ENCODE results near the gene GPN2. TPM values are rescaled to one million over a fixed set of nuclear protein-coding genes. Genes with fewer than 3 reads are reported as not detected.

The GPN2 gene
- total and polyA plus RNA-seq, 2 of the 4 experiments (the other 2 are of a cell fraction) = 15.4 to 22.2 TPM

DNA sequence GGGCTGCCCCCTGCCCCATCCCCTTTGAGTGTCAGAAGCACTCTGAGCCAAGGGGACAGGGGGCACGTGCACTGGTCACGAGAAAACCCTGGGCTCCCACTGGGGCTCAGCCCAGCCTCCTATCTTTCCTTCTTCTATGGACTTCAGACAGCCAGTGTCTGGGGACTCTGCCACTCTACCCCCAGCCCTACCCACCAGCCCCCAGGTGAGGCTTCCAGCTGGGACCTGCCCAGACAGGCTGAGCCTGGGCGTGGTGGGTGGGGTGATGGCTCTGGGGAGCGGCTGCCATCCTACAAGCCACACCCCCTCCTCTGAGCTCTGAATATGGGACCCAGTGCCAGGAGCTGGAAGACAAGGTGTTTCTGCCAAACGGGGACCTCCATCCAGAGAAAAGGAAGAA lies 35.2 kb downstream of the GPN2 start:
- POLR2A ChIA-PET (ENCODE audit: unreplicated experiment) = no interaction called here

More for the DNA sequence above, 35.2 kb downstream of the GPN2 start:
- H2AK9ac ChIP-seq (replicated peaks; ENCODE audit: low read depth, low read length, poor library complexity) = no peak overlapping the region
- no peak overlapping the region for H4K5ac ChIP-seq (ENCODE audit: low read depth, low read length)
- no peak overlapping the region for H3K14ac ChIP-seq (replicated peaks; ENCODE audit: low read depth, low read length)
- H4K8ac ChIP-seq (ENCODE audit: low read depth in 2 of 2, low read length in 2 of 2) = no peak overlapping the region
- no peak overlapping the region for H2BK120ac ChIP-seq (ENCODE audit: low read depth, low read length)
- H3K79me1 ChIP-seq (ENCODE audit: low read depth in 1 of 2, low read length in 2 of 2) = 0 out of 4 replicates have a peak, but pooled peaks cover 0 to 2% of the 10 kb centered on the region in 2 experiments
- no peak overlapping the region for H2AFZ ChIP-seq (replicated peaks; ENCODE audit: low read length, poor library complexity)
- H3K9me1 ChIP-seq (ENCODE audit: insufficient read depth, low read length) = no peaks in the 10 kb centered on the region
- no peaks in the 10 kb centered on the region for H3K27me3 ChIP-seq (ENCODE audit: control insufficient read depth, insufficient read depth, low read length)
- CTCF ChIA-PET = interaction anchor here (1.0 kb wide), 1 partner anchor 13 kb away, joined by 3 read pairs; no protein-coding TSS in a partner anchor
- H3K9ac ChIP-seq (ENCODE audit: low read depth, low read length) = no peak overlapping the region
- no peak overlapping the region for H3K4ac ChIP-seq (ENCODE audit: low read depth, low read length)
- H3K27ac ChIP-seq (ENCODE audit: insufficient read depth, low read length) = no peak overlapping the region
- no peak overlapping the region for H2BK5ac ChIP-seq (ENCODE audit: low read depth, low read length, poor library complexity, severe bottlenecking)
- in situ Hi-C loops (cut with MboI; ENCODE audit: low sequenced_read_pairs) = no loop called here
- intact Hi-C loops (cut with micrococcal nuclease) = no loop called here
- no peak for TF ChIP-seq MXI1 (IDR thresholded peaks at IDR 0.05; ENCODE audit: borderline replicate concordance, low read depth, low read length)
- TF ChIP-seq FOS (IDR thresholded peaks at IDR 0.05; ENCODE audit: low read depth, low read length) = no peak
- TF ChIP-seq, protein P1, sequence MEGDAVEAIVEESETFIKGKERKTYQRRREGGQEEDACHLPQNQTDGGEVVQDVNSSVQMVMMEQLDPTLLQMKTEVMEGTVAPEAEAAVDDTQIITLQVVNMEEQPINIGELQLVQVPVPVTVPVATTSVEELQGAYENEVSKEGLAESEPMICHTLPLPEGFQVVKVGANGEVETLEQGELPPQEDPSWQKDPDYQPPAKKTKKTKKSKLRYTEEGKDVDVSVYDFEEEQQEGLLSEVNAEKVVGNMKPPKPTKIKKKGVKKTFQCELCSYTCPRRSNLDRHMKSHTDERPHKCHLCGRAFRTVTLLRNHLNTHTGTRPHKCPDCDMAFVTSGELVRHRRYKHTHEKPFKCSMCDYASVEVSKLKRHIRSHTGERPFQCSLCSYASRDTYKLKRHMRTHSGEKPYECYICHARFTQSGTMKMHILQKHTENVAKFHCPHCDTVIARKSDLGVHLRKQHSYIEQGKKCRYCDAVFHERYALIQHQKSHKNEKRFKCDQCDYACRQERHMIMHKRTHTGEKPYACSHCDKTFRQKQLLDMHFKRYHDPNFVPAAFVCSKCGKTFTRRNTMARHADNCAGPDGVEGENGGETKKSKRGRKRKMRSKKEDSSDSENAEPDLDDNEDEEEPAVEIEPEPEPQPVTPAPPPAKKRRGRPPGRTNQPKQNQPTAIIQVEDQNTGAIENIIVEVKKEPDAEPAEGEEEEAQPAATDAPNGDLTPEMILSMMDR (conservative IDR thresholded peaks at IDR 0.05; ENCODE audit: low read depth, low read length) = no peak
- no peak for TF ChIP-seq MAZ (IDR thresholded peaks at IDR 0.05; ENCODE audit: borderline replicate concordance, low read depth, low read length)
- no peak for TF ChIP-seq CEBPB (IDR thresholded peaks at IDR 0.05; ENCODE audit: low read depth, low read length)
- TF ChIP-seq SMC3 (IDR thresholded peaks at IDR 0.05; ENCODE audit: low read depth, low read length) = no peak
- TF ChIP-seq MAFK (IDR thresholded peaks at IDR 0.05; ENCODE audit: low read depth, low read length) = no peak
- TF ChIP-seq NFE2L2 (IDR thresholded peaks at IDR 0.05; ENCODE audit: low read depth, low read length) = no peak
- no peak for TF ChIP-seq CHD1 (IDR thresholded peaks at IDR 0.05; ENCODE audit: low read depth, low read length)
- no peak for TF ChIP-seq RFX5 (IDR thresholded peaks at IDR 0.05; ENCODE audit: low read depth, low read length)
- TF ChIP-seq RAD21 (IDR thresholded peaks at IDR 0.05; ENCODE audit: low read length) = no peak
- no peak for TF ChIP-seq RCOR1 (IDR thresholded peaks at IDR 0.05; ENCODE audit: insufficient replicate concordance, low read length)
- TF ChIP-seq, protein P2, sequence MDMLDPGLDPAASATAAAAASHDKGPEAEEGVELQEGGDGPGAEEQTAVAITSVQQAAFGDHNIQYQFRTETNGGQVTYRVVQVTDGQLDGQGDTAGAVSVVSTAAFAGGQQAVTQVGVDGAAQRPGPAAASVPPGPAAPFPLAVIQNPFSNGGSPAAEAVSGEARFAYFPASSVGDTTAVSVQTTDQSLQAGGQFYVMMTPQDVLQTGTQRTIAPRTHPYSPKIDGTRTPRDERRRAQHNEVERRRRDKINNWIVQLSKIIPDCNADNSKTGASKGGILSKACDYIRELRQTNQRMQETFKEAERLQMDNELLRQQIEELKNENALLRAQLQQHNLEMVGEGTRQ (IDR thresholded peaks at IDR 0.05; ENCODE audit: low read depth, low read length) = no peak
- TF ChIP-seq, protein P3, sequence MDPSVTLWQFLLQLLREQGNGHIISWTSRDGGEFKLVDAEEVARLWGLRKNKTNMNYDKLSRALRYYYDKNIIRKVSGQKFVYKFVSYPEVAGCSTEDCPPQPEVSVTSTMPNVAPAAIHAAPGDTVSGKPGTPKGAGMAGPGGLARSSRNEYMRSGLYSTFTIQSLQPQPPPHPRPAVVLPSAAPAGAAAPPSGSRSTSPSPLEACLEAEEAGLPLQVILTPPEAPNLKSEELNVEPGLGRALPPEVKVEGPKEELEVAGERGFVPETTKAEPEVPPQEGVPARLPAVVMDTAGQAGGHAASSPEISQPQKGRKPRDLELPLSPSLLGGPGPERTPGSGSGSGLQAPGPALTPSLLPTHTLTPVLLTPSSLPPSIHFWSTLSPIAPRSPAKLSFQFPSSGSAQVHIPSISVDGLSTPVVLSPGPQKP (IDR thresholded peaks at IDR 0.05; ENCODE audit: borderline replicate concordance, low read depth, low read length) = no peak
- TF ChIP-seq POLR2A (IDR thresholded peaks at IDR 0.05; ENCODE audit: low read depth, low read length) = no peak
- H2BK15ac ChIP-seq (ENCODE audit: low read depth, low read length) = no peak overlapping the region
- no peak overlapping the region for H3K23ac ChIP-seq (ENCODE audit: low read depth, low read length)
- dilution Hi-C loops (cut with HindIII; ENCODE audit: low sequenced_read_pairs, unreplicated experiment) = no loop called here
- no peaks in the 10 kb centered on the region for H3K9me3 ChIP-seq (ENCODE audit: control insufficient read depth, insufficient read depth, low read length)
- BruUV-seq (replicated peaks) = TSS peak; percentile 65
- H2AK5ac ChIP-seq (ENCODE audit: low read depth, low read length) = no peak overlapping the region
- peaks cover 4% of the 10 kb centered on the region; the same call in 1 of the 2 replicates for H4K20me1 ChIP-seq (ENCODE audit: insufficient read depth, low read length)
- WGBS, 2 experiments (ENCODE audit: extremely low coverage in 2 of 2, insufficient read length in 1 of 2) = no CpG with 5 or more reads among the region's 5 CpGs
- ATAC-seq (ENCODE audit: low read depth) (no peak), DNase-seq (no peak)
- no peak overlapping the region for H3K4me2 ChIP-seq (ENCODE audit: low read depth, low read length)
- H3K4me1 ChIP-seq (ENCODE audit: control insufficient read depth, insufficient read depth, low read length) = no peaks in the 10 kb centered on the region
- no peak overlapping the region for H3K4me3 ChIP-seq (ENCODE audit: insufficient read depth, low read depth, low read length)
- H2BK20ac ChIP-seq (ENCODE audit: low read depth, low read length) = no peak overlapping the region
- H3K56ac ChIP-seq (ENCODE audit: extremely low read depth, insufficient read depth, low read length) = no peak overlapping the region
- no peak overlapping the region for H4K91ac ChIP-seq (ENCODE audit: insufficient read depth, low read depth, low read length)
- peaks cover 49% of the 10 kb centered on the region for H3K36me3 ChIP-seq (ENCODE audit: control insufficient read depth, insufficient read depth, low read length)
- no peak overlapping the region for H3K18ac ChIP-seq (ENCODE audit: low read depth, low read length)

All from IMR-90 (cell line).